GM21576 (cell line): ENCODE results near the gene ACSS3.
"Not testable (repeated sequence)": the region's sequence is repeated elsewhere in the genome, so short reads cannot be mapped to it uniquely, and the experiment has no call there.

ENCODE experiments used
- ATAC-seq: cut with Tn5 transposase; IDR thresholded peaks from one replicate; pipeline ENCODE4 v1.9.1; 2021; ENCODE audit warnings: mild to moderate bottlenecking, moderate library complexity; ENCODE audit not compliant: unreplicated experiment

Gene ACSS3

GRCh38 chr12:81094718-81095360 is 17.0 kb downstream of the ACSS3 start:
- ATAC-seq: no peak

GRCh38 chr12:81095501-81096232 is 17.8 kb downstream of the ACSS3 start:
- ATAC-seq: no peak

- ATAC-seq: no peak
Observed at GRCh38 chr12:81105687-81106086, 27.8 kb downstream of the ACSS3 start.

GRCh38 chr12:81114226-81114625 is 36.3 kb downstream of the ACSS3 start:
- ATAC-seq: no peak

- not testable (repeated sequence) for ATAC-seq
Observed at GRCh38 chr12:81119069-81119468, 41.2 kb downstream of the ACSS3 start.

- ATAC-seq: no peak
Observed at GRCh38 chr12:81120961-81121360, 43.1 kb downstream of the ACSS3 start.

- no peak for ATAC-seq
Observed at GRCh38 chr12:81123611-81124010, 45.7 kb downstream of the ACSS3 start.

- ATAC-seq: no peak
Observed at GRCh38 chr12:81125691-81126090, 47.8 kb downstream of the ACSS3 start.

GRCh38 chr12:81128930-81129554 is 51.2 kb downstream of the ACSS3 start:
- ATAC-seq: peak; percentile 98

- ATAC-seq: no peak
Observed at GRCh38 chr12:81136519-81136918, 58.6 kb downstream of the ACSS3 start.

GRCh38 chr12:81137801-81138200 is 59.9 kb downstream of the ACSS3 start:
- no peak for ATAC-seq

- no peak for ATAC-seq
Observed at GRCh38 chr12:81141217-81141616, 63.3 kb downstream of the ACSS3 start.

GRCh38 chr12:81143057-81143456 is 65.2 kb downstream of the ACSS3 start:
- no peak for ATAC-seq

GRCh38 chr12:81146228-81147225 is 68.6 kb downstream of the ACSS3 start:
- no peak for ATAC-seq

GRCh38 chr12:81147292-81147919 is 69.5 kb downstream of the ACSS3 start:
- no peak for ATAC-seq

GRCh38 chr12:81150382-81150781 is 72.5 kb downstream of the ACSS3 start:
- no peak for ATAC-seq

GRCh38 chr12:81159856-81160255 is 82.0 kb downstream of the ACSS3 start:
- ATAC-seq: no peak

GRCh38 chr12:81161680-81162079 is 83.8 kb downstream of the ACSS3 start:
- no peak for ATAC-seq

- no peak for ATAC-seq
Observed at GRCh38 chr12:81162391-81163136, 84.7 kb downstream of the ACSS3 start.

GRCh38 chr12:81164827-81165226 is 86.9 kb downstream of the ACSS3 start:
- ATAC-seq: no peak
